ENCODE measurements around the gene SBF2.

DNA sequence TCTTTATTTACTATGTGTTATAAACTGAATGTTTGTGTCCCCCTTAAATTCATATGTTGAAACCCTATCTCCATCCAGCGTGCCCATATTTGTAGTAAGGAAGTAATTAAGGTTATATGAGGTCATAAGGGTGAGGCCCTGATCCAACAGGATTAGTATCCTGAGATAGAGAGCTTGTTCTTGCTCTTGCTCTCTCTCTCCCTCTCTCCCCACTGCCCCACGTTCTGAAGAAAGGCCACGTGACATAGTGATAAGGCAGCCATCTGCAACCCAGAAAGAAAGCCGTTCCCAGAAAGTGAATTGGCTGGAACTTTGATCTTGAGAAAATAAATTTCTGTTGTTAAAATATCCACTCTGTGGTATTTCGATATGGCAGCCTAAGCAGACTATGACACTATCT is 417.7 kb downstream of the SBF2 start:
- TF ChIP-seq, protein P1, sequence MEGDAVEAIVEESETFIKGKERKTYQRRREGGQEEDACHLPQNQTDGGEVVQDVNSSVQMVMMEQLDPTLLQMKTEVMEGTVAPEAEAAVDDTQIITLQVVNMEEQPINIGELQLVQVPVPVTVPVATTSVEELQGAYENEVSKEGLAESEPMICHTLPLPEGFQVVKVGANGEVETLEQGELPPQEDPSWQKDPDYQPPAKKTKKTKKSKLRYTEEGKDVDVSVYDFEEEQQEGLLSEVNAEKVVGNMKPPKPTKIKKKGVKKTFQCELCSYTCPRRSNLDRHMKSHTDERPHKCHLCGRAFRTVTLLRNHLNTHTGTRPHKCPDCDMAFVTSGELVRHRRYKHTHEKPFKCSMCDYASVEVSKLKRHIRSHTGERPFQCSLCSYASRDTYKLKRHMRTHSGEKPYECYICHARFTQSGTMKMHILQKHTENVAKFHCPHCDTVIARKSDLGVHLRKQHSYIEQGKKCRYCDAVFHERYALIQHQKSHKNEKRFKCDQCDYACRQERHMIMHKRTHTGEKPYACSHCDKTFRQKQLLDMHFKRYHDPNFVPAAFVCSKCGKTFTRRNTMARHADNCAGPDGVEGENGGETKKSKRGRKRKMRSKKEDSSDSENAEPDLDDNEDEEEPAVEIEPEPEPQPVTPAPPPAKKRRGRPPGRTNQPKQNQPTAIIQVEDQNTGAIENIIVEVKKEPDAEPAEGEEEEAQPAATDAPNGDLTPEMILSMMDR (IDR thresholded peaks at IDR 0.05 in 4 of 5, conservative IDR thresholded peaks at IDR 0.05 in 1 of 5): no peak
- TF ChIP-seq POLR2A (IDR thresholded peaks at IDR 0.05): no peak

Measured in gastrocnemius medialis (tissue), 4 donors.